Epithelial cell of proximal tubule (primary cell): ENCODE measurements around the gene IL19. TPM values are rescaled to one million over a fixed set of nuclear protein-coding genes. Genes with fewer than 3 reads are reported as not detected.
A peak's percentile ranks its signal among the peaks of the same experiment; 100 is the strongest.
"Not testable (repeated sequence)": the region's sequence is repeated elsewhere in the genome, so short reads cannot be mapped to it uniquely, and the experiment has no call there.

ENCODE experiments used
- DNase-seq: peaks from one replicate; pipeline ENCODE4 v3.0.0-alpha.2; 2011; ENCODE audit warnings: low read depth
- H3K4me3 ChIP-seq: 2 replicates; pipeline ENCODE4 v1.5.1; 2011; ENCODE audit warnings: low read depth, mild to moderate bottlenecking, low read length
- CTCF ChIP-seq: conservative IDR thresholded peaks from 2 replicates; pipeline ENCODE4 v1.5.1; 2012; ENCODE audit warnings: low read depth, mild to moderate bottlenecking, low read length
- total RNA-seq: library from RNA; depleted of rRNA; stranded (reverse); fragments of >200 nt; gene quantifications from 2 replicates; pipeline ENCODE4 v1.2.3, GENCODE V29; 2015

IL19 gene
- total RNA-seq, 1 donor from 2014 or later: not detected

DNA sequence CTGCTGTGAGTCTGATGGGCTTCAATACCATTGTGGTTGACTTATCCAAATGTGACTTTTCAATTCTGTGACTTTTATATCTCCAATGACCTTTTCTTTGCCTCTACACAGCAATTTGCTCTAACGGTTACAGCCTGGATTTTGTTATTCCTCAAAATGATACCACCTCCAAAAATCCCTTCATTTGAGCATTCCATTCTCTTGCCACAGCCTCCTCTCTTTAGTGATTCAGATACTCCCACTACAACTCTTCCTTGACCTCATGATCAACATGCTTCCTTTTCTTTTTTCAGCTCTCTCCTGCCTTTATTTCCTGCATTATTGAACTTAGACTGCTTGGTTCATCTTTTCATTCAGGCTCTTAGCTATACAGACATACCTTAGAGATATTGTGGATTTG lies 16.6 kb upstream of the IL19 start:
- no peak for TF ChIP-seq CTCF
- H3K4me3 ChIP-seq: no peak overlapping the region
- DNase-seq: no peak

GRCh38 chr1:206757524-206758266 lies 12.9 kb upstream of the IL19 start:
- no peak for DNase-seq
- H3K4me3 ChIP-seq: no peak overlapping the region
- no peak for TF ChIP-seq CTCF

GRCh38 chr1:206760590-206760989 lies 10.0 kb upstream of the IL19 start:
- no peak for TF ChIP-seq CTCF
- H3K4me3 ChIP-seq: no peak overlapping the region
- DNase-seq: no peak

DNA sequence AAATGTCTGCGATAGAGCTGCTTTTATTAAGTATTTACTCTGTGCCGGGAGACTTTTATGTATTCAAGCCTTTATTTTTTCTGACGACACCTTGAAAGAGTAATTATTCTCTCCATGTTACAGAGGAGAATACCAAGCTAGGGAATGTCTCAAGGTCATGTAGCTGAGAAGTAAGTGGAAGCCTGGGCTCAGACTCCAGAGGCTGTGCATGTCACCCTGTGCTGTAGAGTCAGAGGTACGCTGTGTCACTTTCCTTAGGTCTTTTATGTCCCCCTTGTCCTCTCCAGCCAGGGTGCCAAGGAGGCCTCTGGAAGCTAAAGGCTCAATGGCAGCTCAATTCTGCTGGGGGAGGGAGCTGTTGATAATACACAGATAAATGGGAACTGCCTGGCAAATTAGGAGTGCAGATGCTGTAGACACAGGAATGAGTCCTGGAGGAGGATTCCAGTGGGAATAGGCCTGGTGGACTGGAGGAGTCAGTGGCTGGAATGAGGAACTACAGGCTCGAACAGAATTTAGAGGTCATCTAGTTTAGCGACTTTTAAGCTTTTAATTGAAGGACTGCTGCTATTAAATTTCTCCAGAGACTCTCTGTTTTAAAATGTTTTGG lies 9.3 kb upstream of the IL19 start:
- peak; percentile 30 for TF ChIP-seq CTCF
- no peak overlapping the region for H3K4me3 ChIP-seq
- no peak for DNase-seq

- H3K4me3 ChIP-seq, DNase-seq: not testable (repeated sequence)
Observed at GRCh38 chr1:206762741-206763364, 7.7 kb upstream of the IL19 start.

DNA sequence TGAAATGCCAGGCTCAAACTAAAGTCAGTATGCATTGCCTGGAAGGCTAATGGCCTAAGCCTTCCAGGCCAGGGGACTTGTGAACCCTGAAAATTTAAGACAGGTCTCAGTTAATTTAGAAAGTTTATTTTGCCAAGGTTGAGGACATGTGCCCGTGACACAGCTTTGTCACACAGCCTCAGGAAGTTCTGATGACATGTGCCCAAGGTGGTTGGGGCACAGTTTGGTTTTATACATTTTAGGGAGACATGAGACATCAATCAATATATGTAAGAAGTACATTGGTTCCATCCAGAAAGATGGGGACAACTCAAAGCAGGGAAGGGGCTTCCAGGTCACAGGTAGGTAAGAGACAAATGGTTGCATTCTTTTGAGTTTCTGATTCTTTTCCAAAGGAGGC lies 4.8 kb upstream of the IL19 start:
- not testable (repeated sequence) for DNase-seq, H3K4me3 ChIP-seq

DNA sequence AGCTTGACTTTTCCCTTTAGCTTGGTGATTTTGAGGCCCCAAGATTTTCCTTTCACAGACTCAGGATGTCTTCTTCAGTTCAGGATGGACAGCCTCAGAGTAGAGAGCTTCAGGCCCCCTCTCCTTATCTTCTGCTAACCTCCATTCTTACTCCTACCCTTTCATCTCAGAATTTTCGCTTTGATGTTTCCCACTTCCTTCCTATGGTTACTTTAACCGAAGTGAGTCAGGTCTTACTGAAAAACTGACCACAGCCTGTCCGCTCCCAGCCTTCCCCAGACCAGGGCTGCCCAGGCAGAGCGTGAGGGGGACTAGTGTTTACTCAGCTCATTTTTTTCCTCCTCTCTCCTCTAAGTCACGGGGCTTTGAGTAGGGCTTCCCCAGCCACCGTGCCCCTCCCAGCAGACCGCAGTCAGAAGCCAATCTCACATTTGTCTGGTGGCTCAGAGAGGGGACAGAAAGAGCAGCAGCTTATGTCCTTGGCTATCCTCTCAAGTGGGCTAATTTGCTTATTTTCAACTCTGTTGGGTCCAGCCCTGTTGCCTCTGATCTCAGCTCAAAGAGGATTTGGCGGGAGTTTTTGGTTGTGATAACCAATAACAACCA lies 4.2 kb upstream of the IL19 start:
- no peak overlapping the region for H3K4me3 ChIP-seq
- DNase-seq: peak; percentile 39
- no peak for TF ChIP-seq CTCF
